Fibroblast of lung (primary cell): ENCODE measurements around the gene NFE2.

Source experiments
- EZH2 ChIP-seq: IDR thresholded peaks from 2 replicates; pipeline ENCODE4 v1.5.1; 2012; ENCODE audit warnings: low read length, control low read depth, mild to moderate bottlenecking; ENCODE audit errors: missing control alignments
- TF ChIP-seq, protein P1 (sequence below), 2 donors: IDR thresholded peaks in 1 of 2; conservative IDR thresholded peaks in 1 of 2; 1 replicate in 1 of 2; 2 replicates in 1 of 2; pipeline ENCODE4 v1.5.1; 2011 to 2012; ENCODE audit warnings: low read length in 2 of 2, control low read depth in 1 of 2, inconsistent platforms in 1 of 2, low read depth in 1 of 2, mild to moderate bottlenecking in 1 of 2

DNA sequence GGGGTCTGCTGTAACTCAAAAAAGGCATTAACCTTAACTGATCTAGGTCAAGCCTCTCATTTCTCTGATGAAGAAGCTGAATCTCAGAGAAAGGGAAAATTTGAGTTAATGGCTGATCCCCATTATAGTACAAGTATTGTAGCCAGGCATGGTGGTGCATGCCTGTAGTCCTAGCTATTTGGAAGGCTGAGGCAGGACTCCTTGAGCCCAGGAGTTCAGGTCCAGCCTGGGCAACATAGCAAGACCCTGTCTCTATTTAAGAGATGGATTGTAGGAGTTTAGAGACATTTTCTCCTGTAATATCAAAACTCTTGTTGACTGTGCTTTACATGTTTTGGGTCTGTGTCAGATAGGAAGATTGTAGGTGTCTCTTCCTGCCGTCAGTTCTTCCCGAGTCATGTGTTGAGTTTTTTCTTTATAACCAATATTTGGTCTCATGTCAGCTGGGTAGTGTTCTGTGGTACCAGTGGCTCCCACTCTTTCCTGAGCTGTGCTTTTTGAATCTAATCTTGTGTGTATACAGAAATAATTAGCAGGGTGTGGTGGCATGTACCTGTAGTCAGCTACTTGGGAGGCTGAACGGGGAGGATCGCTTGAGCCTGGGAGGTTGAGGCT is 32.7 kb upstream of the NFE2 start:
- TF ChIP-seq, protein P1, sequence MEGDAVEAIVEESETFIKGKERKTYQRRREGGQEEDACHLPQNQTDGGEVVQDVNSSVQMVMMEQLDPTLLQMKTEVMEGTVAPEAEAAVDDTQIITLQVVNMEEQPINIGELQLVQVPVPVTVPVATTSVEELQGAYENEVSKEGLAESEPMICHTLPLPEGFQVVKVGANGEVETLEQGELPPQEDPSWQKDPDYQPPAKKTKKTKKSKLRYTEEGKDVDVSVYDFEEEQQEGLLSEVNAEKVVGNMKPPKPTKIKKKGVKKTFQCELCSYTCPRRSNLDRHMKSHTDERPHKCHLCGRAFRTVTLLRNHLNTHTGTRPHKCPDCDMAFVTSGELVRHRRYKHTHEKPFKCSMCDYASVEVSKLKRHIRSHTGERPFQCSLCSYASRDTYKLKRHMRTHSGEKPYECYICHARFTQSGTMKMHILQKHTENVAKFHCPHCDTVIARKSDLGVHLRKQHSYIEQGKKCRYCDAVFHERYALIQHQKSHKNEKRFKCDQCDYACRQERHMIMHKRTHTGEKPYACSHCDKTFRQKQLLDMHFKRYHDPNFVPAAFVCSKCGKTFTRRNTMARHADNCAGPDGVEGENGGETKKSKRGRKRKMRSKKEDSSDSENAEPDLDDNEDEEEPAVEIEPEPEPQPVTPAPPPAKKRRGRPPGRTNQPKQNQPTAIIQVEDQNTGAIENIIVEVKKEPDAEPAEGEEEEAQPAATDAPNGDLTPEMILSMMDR (conservative IDR thresholded peaks at IDR 0.05 in 1 of 2, IDR thresholded peaks at IDR 0.05 in 1 of 2; ENCODE audit: low read depth in 1 of 2, low read length in 2 of 2): no peak
- no peak for TF ChIP-seq EZH2
